GM06990 (cell line): ENCODE measurements around the gene ZNF557.

ENCODE experiments used
- DNase-seq: peaks from one replicate; pipeline ENCODE4 v3.0.0-alpha.2; 2011; ENCODE audit not compliant: insufficient read length; ENCODE audit errors: extremely low read depth
- H3K27me3 ChIP-seq: replicated peaks from 2 replicates; pipeline ENCODE4 v1.6.0; 2011; ENCODE audit warnings: low read length; ENCODE audit not compliant: control insufficient read depth, insufficient read depth
- H3K36me3 ChIP-seq: 2 replicates; pipeline ENCODE4 v1.5.1; 2011; ENCODE audit warnings: low read length; ENCODE audit not compliant: control insufficient read depth, insufficient read depth
- H3K4me3 ChIP-seq: replicated peaks from 2 replicates; pipeline ENCODE4 v1.5.1; 2011; ENCODE audit warnings: low read depth, mild to moderate bottlenecking, control low read depth, low read length
- CTCF ChIP-seq: IDR thresholded peaks from 2 replicates; pipeline ENCODE4 v1.5.1; 2011; ENCODE audit warnings: low read length, control low read depth, mild to moderate bottlenecking, inconsistent platforms; ENCODE audit not compliant: insufficient read depth, poor library complexity, severe bottlenecking

The ZNF557 gene

GRCh38 chr19:7125221-7125620 lies 55.7 kb downstream of the ZNF557 start:
- no peak for TF ChIP-seq CTCF
- no peak for DNase-seq
- Histone ChIP-seq H3K27me3 (no peaks in the 10 kb centered on the region), H3K4me3 (no peak overlapping the region), H3K36me3 (peaks cover 27% of the 10 kb centered on the region)

- H3K27me3 ChIP-seq: no peaks in the 10 kb centered on the region
- peaks cover 26% of the 10 kb centered on the region for H3K36me3 ChIP-seq
- H3K4me3 ChIP-seq: no peak overlapping the region
- DNase-seq: no peak
- TF ChIP-seq CTCF: no peak
Observed at GRCh38 chr19:7126132-7126531, 56.6 kb downstream of the ZNF557 start.

GRCh38 chr19:7130043-7130442 lies 60.5 kb downstream of the ZNF557 start:
- no peaks in the 10 kb centered on the region for H3K27me3 ChIP-seq
- TF ChIP-seq CTCF: no peak
- peaks cover 20% of the 10 kb centered on the region for H3K36me3 ChIP-seq
- no peak for DNase-seq
- no peak overlapping the region for H3K4me3 ChIP-seq

- peaks cover 3% of the 10 kb centered on the region for H3K36me3 ChIP-seq
- no peaks in the 10 kb centered on the region for H3K27me3 ChIP-seq
- no peak overlapping the region for H3K4me3 ChIP-seq
- DNase-seq: no peak
- no peak for TF ChIP-seq CTCF
Observed at GRCh38 chr19:7132054-7132453, 62.6 kb downstream of the ZNF557 start.

- no peak for DNase-seq
- TF ChIP-seq CTCF: no peak
- Histone ChIP-seq H3K4me3 (no peak overlapping the region), H3K27me3 (no peaks in the 10 kb centered on the region), H3K36me3 (peaks cover 7% of the 10 kb centered on the region)
Observed at GRCh38 chr19:7137120-7137519, 67.6 kb downstream of the ZNF557 start.
